Heart left ventricle (tissue), 16 donors: ENCODE measurements around the gene KRTAP2-3. TPM values are rescaled to one million over a fixed set of nuclear protein-coding genes. Genes with fewer than 3 reads are reported as not detected.
"Not testable (repeated sequence)": the region's sequence is repeated elsewhere in the genome, so short reads cannot be mapped to it uniquely, and the experiment has no call there.

Source experiments
- ATAC-seq, 4 donors: fragments of 200-7000 bp; cut with Tn5 transposase; one replicate each; pipeline ENCODE4 v1.9.1; 2020 to 2022; ENCODE audit warnings: moderate library complexity in 4 of 4, mild to moderate bottlenecking in 3 of 4, moderate number of reproducible peaks in 1 of 4
- DNase-seq, 5 donors: peaks; one replicate each; pipeline ENCODE4 v3.0.0-alpha.2; 2020
- H3K27ac ChIP-seq, 12 donors: fragments of 200-600 bp; sonication (generic) in 4 of 12; one replicate each; pipeline versions ENCODE4 v1.5.0 to v1.8.0; 2016 to 2022; ENCODE audit warnings: mild to moderate bottlenecking in 2 of 12
- H3K27me3 ChIP-seq, 9 donors: fragments of 200-600 bp; sonication (generic) in 2 of 9; one replicate each; pipeline versions ENCODE4 v1.5.1 to v1.8.0; 2016 to 2022; ENCODE audit warnings: mild to moderate bottlenecking in 3 of 9
- H3K36me3 ChIP-seq, 9 donors: fragments of 200-600 bp; sonication (generic) in 2 of 9; one replicate each; pipeline versions ENCODE4 v1.5.0 to v1.8.0; 2018 to 2022; ENCODE audit warnings: mild to moderate bottlenecking in 2 of 9
- H3K4me1 ChIP-seq, 12 donors: fragments of 200-600 bp; sonication (generic) in 4 of 12; one replicate each; pipeline versions ENCODE4 v1.5.0 to v1.8.0; 2016 to 2022; ENCODE audit warnings: mild to moderate bottlenecking in 3 of 12
- H3K4me3 ChIP-seq, 12 donors: fragments of 200-600 bp; sonication (generic) in 4 of 12; one replicate each; pipeline versions ENCODE4 v1.5.0 to v1.8.0; 2017 to 2022; ENCODE audit warnings: mild to moderate bottlenecking in 9 of 12, moderate library complexity in 4 of 12
- H3K9me3 ChIP-seq, 12 donors: fragments of 200-600 bp; sonication (generic) in 4 of 12; one replicate each; pipeline versions ENCODE4 v1.5.0 to v1.8.0; 2016 to 2022; ENCODE audit warnings: mild to moderate bottlenecking in 1 of 12
- POLR2A ChIP-seq, 2 donors: fragments of 450-650 bp; IDR thresholded peaks; one replicate each; pipeline ENCODE4 v1.6.1; 2017; ENCODE audit warnings: antibody characterized with exemption in 2 of 2, mild to moderate bottlenecking in 2 of 2, moderate library complexity in 2 of 2
- WGBS, 4 donors: extraction: QIAGEN DNeasy Blood & Tissue Kit in 2 of 4; methylation state at CpG; one replicate each; pipeline versions ENCODE4 v1.1.5 to v1.1.7; 2013 to 2018; 5-methylcytosine and 5-hydroxymethylcytosine counted together
- intact Hi-C, 10 donors: fragments of 100-400 bp; cut with DNase I; formaldehyde crosslinking; loops; one replicate each; pipeline versions ENCODE4 v1.11.1 to v1.14.2; 2022
- long read RNA-seq, 3 donors: library from polyadenylated mRNA; unstranded; transcript quantifications; one replicate each; pipeline ENCODE4 v2.0.0, GENCODE V29; 2020 to 2021
- polyA plus RNA-seq, 2 donors: library from polyadenylated mRNA; stranded (reverse); fragments of 200-250 nt; gene quantifications; one replicate each; pipeline ENCODE4 v1.2.3, GENCODE V29; 2013
- total RNA-seq, 9 donors: library from RNA; depleted of rRNA in 2 of 9; stranded (reverse); fragments of >200 nt in 2 of 9; fragmentation: NEBNext Ultra II Directional in 3 of 9; extraction: Animal tissue kit (Norgen Biotek cat#: 25700) in 3 of 9; gene quantifications; one replicate each; pipeline versions ENCODE4 v1.1.0 to v1.2.4, GENCODE V29; 2016 to 2023
- TF ChIP-seq, protein P1 (sequence below), 12 donors: fragments of 200-600 bp; sonication (generic) in 4 of 12; IDR thresholded peaks; one replicate each; pipeline versions ENCODE4 v1.5.0 to v1.8.0; 2018 to 2022; ENCODE audit warnings: antibody characterized with exemption in 12 of 12, mild to moderate bottlenecking in 5 of 12
- donor health status: ischemic (EF 13 %, LVEDD 7.1; RV severe dilation, severe dysfunction).
- donor health status: healthy with polysubstance abuse.
- donor health status: DM: no; HTN: yes; CAD: no.
- donor health status: DM: no; HTN: no; CAD: no.
- donor health status: ischemic (EF 25% LVEDD 6.9; RV normal size, moderate dysfunction).
- donor health status: ischemic (EF 25% LVEDD 5.7; RV mildly dilated, moderate dysfunction).
- donor health status: healthy.
- donor health status: DM: yes; HTN: yes; CAD: no.
- donor health status: ischemic (EF 35%, LVEDD 5.7; RV mildly dilated, moderate dysfunction).
- donor health status: nonischemic (EF 11% LVEDD 7.7; RV severe dilation, severe dysfunction).
- donor health status: DM: yes; HTN: yes; CAD: no.
- donor health status: PGD.
- donor health status: ischemic (EF 29% LVEDD 5.4; RV normal size, mild dysfunction).
- donor health status: nonischemic (EF 23%, LVEDD 6.1; RV moderate dilation, normal function).

The KRTAP2-3 gene
- total RNA-seq: not detected
- polyA plus RNA-seq: not detected
- long read RNA-seq, donor 1: 0 reads
- long read RNA-seq, donor 2: 0 reads
- long read RNA-seq, donor 3: 0 reads

DNA sequence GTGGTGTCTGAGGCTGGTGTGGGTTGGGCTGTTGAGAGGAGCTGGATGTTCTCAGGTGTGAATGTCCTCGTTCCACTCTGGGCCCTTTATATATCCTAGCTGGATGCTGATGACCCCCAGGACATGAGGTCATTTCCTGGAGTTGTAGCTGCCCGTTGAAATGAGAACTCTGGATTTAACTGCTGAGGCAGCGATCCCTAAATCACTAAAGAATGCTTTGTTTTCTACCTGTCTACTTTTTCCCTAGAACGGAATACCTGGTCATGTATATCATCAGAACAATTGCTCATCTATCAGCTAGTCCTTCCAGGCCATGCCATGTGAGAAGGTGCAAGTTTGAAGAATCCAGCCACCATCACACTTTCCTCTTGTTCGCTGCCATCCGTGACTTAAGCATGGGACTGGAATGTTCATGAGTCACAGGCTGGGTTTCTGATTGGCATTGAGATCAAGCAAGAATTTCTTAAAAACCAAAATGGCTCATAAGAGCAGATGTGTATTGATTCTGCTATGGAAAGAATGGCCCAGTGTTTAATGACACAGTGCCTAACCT, at the start of gene KRTAP2-3:
Gene KRTAP2-3, minus strand, starts transcription at position 63 of the 553 bp plus-strand sequence. CDS start 64 bp downstream, outside the sequence.
- intact Hi-C loops: no loop called here
- 54 to 62% (median 58%) methylated on average over 6 of the region's 6 CpGs for WGBS, 4 donors
- no peak within 1 kb of the TSS for H3K27ac ChIP-seq

GRCh38 chr17:41108728-41109386, 48.9 kb upstream of the KRTAP2-3 start:
- H3K4me3 ChIP-seq, DNase-seq, H3K4me1 ChIP-seq, H3K36me3 ChIP-seq, ATAC-seq, intact Hi-C loops, H3K9me3 ChIP-seq, H3K27ac ChIP-seq: not testable (repeated sequence)
- WGBS, 4 donors: 0 to 37% (median 16%) methylated on average over 1 of the region's 1 CpG
- H3K27me3 ChIP-seq: peaks cover 0 to 19% (median 0%) of the 10 kb centered on the region in 9 donors

More for the DNA sequence above, at the start of gene KRTAP2-3:
- no peak within 1 kb of the TSS for H3K4me3 ChIP-seq
- no peak for DNase-seq
- no peaks in the 10 kb centered on the region for H3K4me1 ChIP-seq
- TF ChIP-seq POLR2A (IDR thresholded peaks at IDR 0.05): no peak
- TF ChIP-seq, protein P1, sequence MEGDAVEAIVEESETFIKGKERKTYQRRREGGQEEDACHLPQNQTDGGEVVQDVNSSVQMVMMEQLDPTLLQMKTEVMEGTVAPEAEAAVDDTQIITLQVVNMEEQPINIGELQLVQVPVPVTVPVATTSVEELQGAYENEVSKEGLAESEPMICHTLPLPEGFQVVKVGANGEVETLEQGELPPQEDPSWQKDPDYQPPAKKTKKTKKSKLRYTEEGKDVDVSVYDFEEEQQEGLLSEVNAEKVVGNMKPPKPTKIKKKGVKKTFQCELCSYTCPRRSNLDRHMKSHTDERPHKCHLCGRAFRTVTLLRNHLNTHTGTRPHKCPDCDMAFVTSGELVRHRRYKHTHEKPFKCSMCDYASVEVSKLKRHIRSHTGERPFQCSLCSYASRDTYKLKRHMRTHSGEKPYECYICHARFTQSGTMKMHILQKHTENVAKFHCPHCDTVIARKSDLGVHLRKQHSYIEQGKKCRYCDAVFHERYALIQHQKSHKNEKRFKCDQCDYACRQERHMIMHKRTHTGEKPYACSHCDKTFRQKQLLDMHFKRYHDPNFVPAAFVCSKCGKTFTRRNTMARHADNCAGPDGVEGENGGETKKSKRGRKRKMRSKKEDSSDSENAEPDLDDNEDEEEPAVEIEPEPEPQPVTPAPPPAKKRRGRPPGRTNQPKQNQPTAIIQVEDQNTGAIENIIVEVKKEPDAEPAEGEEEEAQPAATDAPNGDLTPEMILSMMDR (IDR thresholded peaks at IDR 0.05): no peak
- H3K27me3 ChIP-seq: peaks cover 0 to 64% (median 27%) of the 10 kb centered on the region in 9 donors
- ATAC-seq: no peak
- H3K9me3 ChIP-seq: peaks cover 0 to 6% (median 0%) of the 10 kb centered on the region in 12 donors
- H3K36me3 ChIP-seq: no peaks in the 10 kb centered on the region

DNA sequence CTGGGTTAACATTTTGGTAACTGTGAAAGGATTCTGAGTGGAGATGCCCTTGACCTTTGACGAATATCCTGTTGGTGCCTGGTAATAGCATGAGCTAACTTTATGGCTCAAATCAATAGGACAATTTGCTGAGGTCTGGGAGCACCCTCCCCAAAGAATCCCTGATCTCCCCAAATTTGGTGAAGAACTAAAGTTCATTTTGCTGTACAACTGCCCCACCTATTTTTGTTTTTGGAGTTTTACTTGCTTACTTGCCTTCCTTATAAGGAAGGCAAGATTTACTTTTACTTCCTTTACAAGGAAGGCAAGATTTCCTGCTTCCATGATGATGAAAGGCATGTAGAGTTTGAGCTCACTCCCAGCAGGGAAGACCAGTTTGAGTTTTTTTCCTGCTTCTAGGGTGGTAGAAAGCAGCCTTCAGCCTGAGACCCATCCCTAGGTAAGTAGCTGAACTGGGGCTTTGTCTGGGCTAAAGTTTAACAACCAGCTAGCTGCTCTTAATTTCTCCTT, 48.1 kb upstream of the KRTAP2-3 start:
- TF ChIP-seq, protein P1 (IDR thresholded peaks at IDR 0.05): no peak
- no peak for TF ChIP-seq POLR2A (IDR thresholded peaks at IDR 0.05)
- ATAC-seq: no peak
- Histone ChIP-seq H3K27me3 (peaks cover 0 to 19% (median 0%) of the 10 kb centered on the region in 9 donors), H3K9me3 (no peaks in the 10 kb centered on the region), H3K36me3 (no peaks in the 10 kb centered on the region), H3K27ac (no peak overlapping the region), H3K4me3 (no peak overlapping the region), H3K4me1 (no peaks in the 10 kb centered on the region)
- no peak for DNase-seq
- intact Hi-C loops: no loop called here
- WGBS, 4 donors: 60 to 73% (median 64%) methylated on average over 1 of the region's 1 CpG

- H3K4me3 ChIP-seq, H3K27ac ChIP-seq, ATAC-seq, DNase-seq, H3K9me3 ChIP-seq, intact Hi-C loops, H3K4me1 ChIP-seq, H3K36me3 ChIP-seq: not testable (repeated sequence)
- WGBS, 4 donors: 63 to 74% (median 67%) methylated on average over 5 to 10 of the region's 10 CpGs
- H3K27me3 ChIP-seq: peaks cover 0 to 19% (median 0%) of the 10 kb centered on the region in 9 donors
Observed at GRCh38 chr17:41105347-41105746, 45.4 kb upstream of the KRTAP2-3 start, which contains the start of gene KRTAP4-9. KRTAP4-9 (plus strand) TSS chr17:41105389; CDS start chr17:41105389, 0 bp downstream.

GRCh38 chr17:41104386-41105038, 44.6 kb upstream of the KRTAP2-3 start:
- DNase-seq, H3K4me3 ChIP-seq, H3K4me1 ChIP-seq, H3K27ac ChIP-seq, H3K36me3 ChIP-seq, H3K9me3 ChIP-seq, ATAC-seq, intact Hi-C loops: not testable (repeated sequence)
- 73 to 80% (median 76%) methylated on average over 2 of the region's 2 CpGs for WGBS, 4 donors
- H3K27me3 ChIP-seq: peaks cover 0 to 24% (median 3%) of the 10 kb centered on the region in 9 donors
